Endothelial cell of umbilical vein (primary cell): ENCODE results near the gene MAGI1. TPM values are rescaled to one million over a fixed set of nuclear protein-coding genes. Genes with fewer than 3 reads are reported as not detected.

ENCODE experiments used
- BruUV-seq: library from RNA; stranded (reverse); fragments of 400-500 nt; replicated peaks from 2 replicates; lab custom pipeline; 2021; lab: Mats Ljungman, UMichigan
- CTCF ChIA-PET: fragments of 300-600, 350-600 bp; sonication (Branson Sonifier 250); formaldehyde crosslinking; loops from one replicate; lab custom pipeline; 2021; ENCODE audit warnings: antibody characterized with exemption, inconsistent platforms; lab: Charles Lee
- POLR2A ChIA-PET: fragments of 300-600, 350-600 bp; sonication (Branson Sonifier 250); formaldehyde crosslinking; loops from one replicate; lab custom pipeline; 2021; ENCODE audit warnings: antibody characterized with exemption, inconsistent platforms; lab: Charles Lee
- DNase-seq: peaks from one replicate; pipeline ENCODE4 v3.0.0-alpha.2; 2011; ENCODE audit warnings: low read depth, low spot score
- FAIRE-seq: peaks from 2 replicates; lab custom pipeline; 2011; peaks lifted over from hg19 to GRCh38; lab: Jason Lieb, UNC
- H2AFZ ChIP-seq: 2 replicates; pipeline ENCODE4 v1.6.0; 2012; ENCODE audit warnings: low read depth, low read length, control low read depth, inconsistent platforms
- H3K27ac ChIP-seq: 2 replicates; pipeline ENCODE4 v1.5.1; 2011; ENCODE audit warnings: low read depth, mild to moderate bottlenecking, control low read depth, low read length, moderate library complexity; ENCODE audit not compliant: insufficient read depth
- H3K27me3 ChIP-seq, 2 experiments: 2 replicates each; pipeline versions ENCODE4 v1.6.0 to v1.6.1; 2011; ENCODE audit warnings: low read length in 2 of 2, mixed read lengths in 1 of 2; ENCODE audit not compliant: control insufficient read depth in 2 of 2, insufficient read depth in 2 of 2
- H3K36me3 ChIP-seq, 2 experiments: 2 replicates in 1 of 2; 3 replicates in 1 of 2; pipeline ENCODE4 v1.5.1; 2011; ENCODE audit warnings: low read length in 2 of 2, mild to moderate bottlenecking in 1 of 2, moderate library complexity in 1 of 2; ENCODE audit not compliant: control insufficient read depth in 2 of 2, insufficient read depth in 2 of 2; ENCODE audit errors: extremely low read depth in 1 of 2
- H3K4me1 ChIP-seq: 3 replicates; pipeline ENCODE4 v1.5.1; 2011; ENCODE audit warnings: mild to moderate bottlenecking, low read length; ENCODE audit not compliant: control insufficient read depth, insufficient read depth; ENCODE audit errors: extremely low read depth
- H3K4me2 ChIP-seq: 2 replicates; pipeline ENCODE4 v1.6.1; 2011; ENCODE audit warnings: low read length, control low read depth, mixed read lengths; ENCODE audit not compliant: insufficient read depth
- H3K4me3 ChIP-seq, 3 experiments: fragments of 200-600 bp in 1 of 3; sonication (generic), shearing (Covaris generic) in 1 of 3; replicated peaks in 1 of 3; 2 replicates each; pipeline ENCODE4 v1.5.1; 2011 to 2016; ENCODE audit warnings: control low read depth in 3 of 3, low read length in 3 of 3, mild to moderate bottlenecking in 2 of 3, inconsistent platforms in 1 of 3, low read depth in 1 of 3, moderate library complexity in 1 of 3; ENCODE audit not compliant: insufficient read depth in 1 of 3
- H3K79me2 ChIP-seq: 2 replicates; pipeline ENCODE4 v1.6.0; 2012; ENCODE audit warnings: low read length, inconsistent platforms; ENCODE audit not compliant: control insufficient read depth, insufficient read depth
- H3K9ac ChIP-seq: replicated peaks from 2 replicates; pipeline ENCODE3; 2011; ENCODE audit warnings: low read length, control low read depth; ENCODE audit not compliant: insufficient read depth; ENCODE audit errors: extremely low read depth
- H3K9me1 ChIP-seq: replicated peaks from 3 replicates; pipeline ENCODE4 v1.6.0; 2011; ENCODE audit warnings: mild to moderate bottlenecking, low read length; ENCODE audit not compliant: control insufficient read depth, insufficient read depth; ENCODE audit errors: extremely low read depth
- H3K9me3 ChIP-seq: replicated peaks from 2 replicates; pipeline ENCODE4 v1.5.1; 2012; ENCODE audit warnings: low read length, inconsistent platforms; ENCODE audit not compliant: control insufficient read depth, insufficient read depth
- H4K20me1 ChIP-seq: replicated peaks from 2 replicates; pipeline ENCODE3; 2011; ENCODE audit warnings: mild to moderate bottlenecking, low read length; ENCODE audit not compliant: control insufficient read depth, insufficient read depth; ENCODE audit errors: extremely low read depth
- EZH2 ChIP-seq: IDR thresholded peaks from 2 replicates; pipeline ENCODE4 v1.6.1; 2012; ENCODE audit warnings: borderline replicate concordance, low read depth, mild to moderate bottlenecking, moderate library complexity, low read length, inconsistent platforms; ENCODE audit not compliant: severe bottlenecking
- FOS ChIP-seq: IDR thresholded peaks from 2 replicates; pipeline ENCODE4 v1.6.1; 2011; ENCODE audit warnings: mild to moderate bottlenecking, low read length, moderate library complexity, borderline replicate concordance; ENCODE audit not compliant: insufficient read depth
- GATA2 ChIP-seq: IDR thresholded peaks from 2 replicates; pipeline ENCODE4 v1.7.0; 2011; ENCODE audit warnings: low read depth, mild to moderate bottlenecking, moderate library complexity, mixed read lengths, low read length; ENCODE audit not compliant: insufficient read length, insufficient read depth
- JUN ChIP-seq: IDR thresholded peaks from 2 replicates; pipeline ENCODE4 v1.6.1; 2011; ENCODE audit warnings: borderline replicate concordance, low read depth; ENCODE audit not compliant: insufficient read length, insufficient read depth
- MYC ChIP-seq: IDR thresholded peaks from one replicate; pipeline ENCODE4 v1.6.1; 2011; ENCODE audit warnings: mild to moderate bottlenecking, low read depth, low read length
- POLR2A ChIP-seq: IDR thresholded peaks from 2 replicates; pipeline ENCODE4 v1.6.1; 2012; ENCODE audit warnings: low read depth, mild to moderate bottlenecking, control low read depth, low read length
- POLR2AphosphoS5 ChIP-seq: IDR thresholded peaks from 2 replicates; pipeline ENCODE4 v1.6.1; 2012; ENCODE audit warnings: low read depth, mild to moderate bottlenecking, control low read depth, low read length, moderate library complexity; ENCODE audit not compliant: insufficient read depth
- dilution Hi-C: fragments of 300-500 bp; cut with MboI; formaldehyde crosslinking; loops from one replicate; pipeline ENCODE4 v1.15.0; 2019; ENCODE audit warnings: low sequenced_read_pairs; ENCODE audit not compliant: extremely low pct_ligation_motif_present
- intact Hi-C: fragments of 100-400 bp; cut with micrococcal nuclease; formaldehyde crosslinking; loops from one replicate; pipeline ENCODE4 v1.10.0; 2022
- polyA plus RNA-seq, 4 experiments: library from polyadenylated mRNA; depleted of rRNA in 3 of 4; stranded (reverse) in 3 of 4; unstranded in 1 of 4; fragments of >200 nt; gene quantifications; 2 replicates each; pipeline versions ENCODE4 v1.2.1 to v1.2.3, GENCODE V29; 2011 to 2012; ENCODE audit warnings: missing spikeins in 1 of 4
- total RNA-seq: library from RNA; stranded (reverse); gene quantifications from 2 replicates; pipeline ENCODE4 v1.2.3, GENCODE V29; 2021
- TF ChIP-seq, protein P1 (sequence below), 2 donors: IDR thresholded peaks; 1 replicate in 1 of 2; 2 replicates in 1 of 2; pipeline ENCODE4 v1.5.1; 2011; ENCODE audit warnings: low read length in 2 of 2, mild to moderate bottlenecking in 2 of 2, moderate library complexity in 2 of 2, control low read depth in 1 of 2, inconsistent platforms in 1 of 2, low read depth in 1 of 2; ENCODE audit not compliant: insufficient read depth in 1 of 2; ENCODE audit errors: extremely low read depth in 1 of 2
- TF ChIP-seq, protein P2 (sequence below): IDR thresholded peaks from 2 replicates; pipeline ENCODE4 v1.6.1; 2011; ENCODE audit not compliant: insufficient read depth, insufficient read length

MAGI1 gene
- total and polyA plus RNA-seq, 2 donors (not counting 3 experiments of a cell fraction or from before 2014, with no cell fraction given): 10.1 to 47.9 TPM

DNA sequence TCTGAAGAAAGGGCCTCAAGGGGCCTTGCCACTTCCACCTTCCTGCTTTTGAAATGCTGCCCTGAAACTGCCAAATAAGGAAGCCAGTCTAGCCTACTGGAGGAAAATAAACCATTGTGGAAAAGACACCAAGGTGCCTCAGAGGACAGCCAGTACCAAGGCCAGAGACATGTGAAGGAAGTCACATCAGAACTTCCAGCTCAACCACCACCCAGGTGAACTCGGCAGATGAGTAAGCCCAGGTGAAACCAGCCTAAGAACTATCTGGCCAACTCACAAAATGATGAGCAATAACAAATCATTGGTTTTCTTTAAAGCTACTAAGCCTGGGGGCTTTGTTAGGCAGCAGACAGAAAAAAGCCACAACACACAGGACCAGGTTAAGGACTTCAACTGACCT, 103.0 kb downstream of the MAGI1 start:
- H3K4me3 ChIP-seq: no peak overlapping the region
- H3K9me3 ChIP-seq: no peaks in the 10 kb centered on the region
- H4K20me1 ChIP-seq: no peaks in the 10 kb centered on the region
- H3K27ac ChIP-seq: no peak overlapping the region
- no peaks in the 10 kb centered on the region for H3K36me3 ChIP-seq
- no peak for DNase-seq
- no peaks in the 10 kb centered on the region for H3K79me2 ChIP-seq
- no peak for FAIRE-seq
- intact Hi-C loops: loop anchor here (5.0 kb wide), 1 partner anchor 38 kb away; no protein-coding TSS in a partner anchor
- TF ChIP-seq POLR2AphosphoS5 (no peak), GATA2 (no peak), MYC (no peak), FOS (no peak), JUN (no peak), EZH2 (no peak), POLR2A (no peak)
- TF ChIP-seq, protein P1, sequence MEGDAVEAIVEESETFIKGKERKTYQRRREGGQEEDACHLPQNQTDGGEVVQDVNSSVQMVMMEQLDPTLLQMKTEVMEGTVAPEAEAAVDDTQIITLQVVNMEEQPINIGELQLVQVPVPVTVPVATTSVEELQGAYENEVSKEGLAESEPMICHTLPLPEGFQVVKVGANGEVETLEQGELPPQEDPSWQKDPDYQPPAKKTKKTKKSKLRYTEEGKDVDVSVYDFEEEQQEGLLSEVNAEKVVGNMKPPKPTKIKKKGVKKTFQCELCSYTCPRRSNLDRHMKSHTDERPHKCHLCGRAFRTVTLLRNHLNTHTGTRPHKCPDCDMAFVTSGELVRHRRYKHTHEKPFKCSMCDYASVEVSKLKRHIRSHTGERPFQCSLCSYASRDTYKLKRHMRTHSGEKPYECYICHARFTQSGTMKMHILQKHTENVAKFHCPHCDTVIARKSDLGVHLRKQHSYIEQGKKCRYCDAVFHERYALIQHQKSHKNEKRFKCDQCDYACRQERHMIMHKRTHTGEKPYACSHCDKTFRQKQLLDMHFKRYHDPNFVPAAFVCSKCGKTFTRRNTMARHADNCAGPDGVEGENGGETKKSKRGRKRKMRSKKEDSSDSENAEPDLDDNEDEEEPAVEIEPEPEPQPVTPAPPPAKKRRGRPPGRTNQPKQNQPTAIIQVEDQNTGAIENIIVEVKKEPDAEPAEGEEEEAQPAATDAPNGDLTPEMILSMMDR (IDR thresholded peaks at IDR 0.05; ENCODE audit: extremely low read depth in 1 of 2, insufficient read depth in 1 of 2, low read depth in 1 of 2, low read length in 2 of 2): no peak
- TF ChIP-seq, protein P2, sequence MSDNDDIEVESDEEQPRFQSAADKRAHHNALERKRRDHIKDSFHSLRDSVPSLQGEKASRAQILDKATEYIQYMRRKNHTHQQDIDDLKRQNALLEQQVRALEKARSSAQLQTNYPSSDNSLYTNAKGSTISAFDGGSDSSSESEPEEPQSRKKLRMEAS: no peak
- dilution Hi-C loops: no loop called here
- no peaks in the 10 kb centered on the region for H3K27me3 ChIP-seq
- ChIA-PET POLR2A (no interaction called here), CTCF (interaction anchor here (0.6 kb wide), 1 partner anchor 27 kb away, joined by 3 read pairs; no protein-coding TSS in a partner anchor)
- no peak overlapping the region for H3K4me2 ChIP-seq
- peaks cover 29% of the 10 kb centered on the region for H3K4me1 ChIP-seq
- BruUV-seq: no TSS peak
- no peak overlapping the region for H3K9ac ChIP-seq
- no peak overlapping the region for H2AFZ ChIP-seq
- no peaks in the 10 kb centered on the region for H3K9me1 ChIP-seq
